Measurements from ENCODE around the gene GALNT1.

DNA sequence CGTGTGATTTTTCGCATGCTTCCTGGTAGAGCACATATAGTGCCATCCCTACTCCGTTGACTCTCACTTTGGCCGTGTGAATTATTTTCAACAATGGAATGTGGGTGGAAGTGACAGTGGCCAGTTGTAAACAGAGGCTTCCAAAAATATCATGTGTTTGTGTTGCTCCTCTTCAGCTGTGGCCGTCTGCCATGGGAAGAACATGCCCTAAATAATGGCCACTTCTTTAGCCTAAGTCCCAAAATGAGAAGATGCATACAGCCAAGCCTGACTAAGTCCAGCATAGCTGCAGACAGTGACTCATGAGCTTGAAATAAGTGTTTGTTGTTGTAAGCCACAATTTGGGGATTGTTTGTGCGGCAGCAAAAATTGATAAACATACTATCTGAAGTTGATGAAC, 8.9 kb upstream of the GALNT1 start:
- TF ChIP-seq POLR2AphosphoS5 (IDR thresholded peaks at IDR 0.05; ENCODE audit: insufficient read depth in 1 of 2, low read depth in 1 of 2): no peak
- no peak for TF ChIP-seq CTCF (IDR thresholded peaks at IDR 0.05)

Measured in vagina (tissue), 2 donors.